Midbrain (tissue), 1 donor: ENCODE results near the gene SLC43A1.

Source experiments
- DNase-seq: peaks from one replicate; lab custom pipeline; 2025; lab: John Stamatoyannopoulos, UW

Gene SLC43A1

GRCh38 chr11:57479021-57479663 lies 36.4 kb downstream of the SLC43A1 start:
- no peak for DNase-seq

- DNase-seq, result no peak
Measured at GRCh38 chr11:57477507-57478189, 37.9 kb downstream of the SLC43A1 start.

GRCh38 chr11:57476757-57477506 lies 38.6 kb downstream of the SLC43A1 start:
- DNase-seq, result no peak

GRCh38 chr11:57476047-57476756 lies 39.3 kb downstream of the SLC43A1 start:
- DNase-seq, result no peak

GRCh38 chr11:57475671-57476046 lies 39.8 kb downstream of the SLC43A1 start:
- no peak for DNase-seq

- DNase-seq, result no peak
Measured at GRCh38 chr11:57475191-57475590, 40.3 kb downstream of the SLC43A1 start.

GRCh38 chr11:57474803-57475115 lies 40.7 kb downstream of the SLC43A1 start:
- DNase-seq, result no peak

- no peak for DNase-seq
Measured at GRCh38 chr11:57474017-57474802, 41.3 kb downstream of the SLC43A1 start.

- no peak for DNase-seq
Measured at GRCh38 chr11:57473285-57473841, 42.1 kb downstream of the SLC43A1 start.

GRCh38 chr11:57471496-57471895 lies 44.0 kb downstream of the SLC43A1 start:
- DNase-seq, result no peak

GRCh38 chr11:57469268-57469667 lies 46.2 kb downstream of the SLC43A1 start:
- DNase-seq, result no peak

GRCh38 chr11:57468276-57468675 lies 47.2 kb downstream of the SLC43A1 start:
- DNase-seq, result no peak

- DNase-seq, result no peak
Measured at GRCh38 chr11:57467508-57468157, 47.9 kb downstream of the SLC43A1 start.

GRCh38 chr11:57466680-57467079 lies 48.8 kb downstream of the SLC43A1 start:
- DNase-seq, result no peak

GRCh38 chr11:57464539-57465181 lies 50.8 kb downstream of the SLC43A1 start:
- DNase-seq, result no peak

GRCh38 chr11:57463671-57464538 lies 51.6 kb downstream of the SLC43A1 start:
- no peak for DNase-seq

- DNase-seq, result no peak
Measured at GRCh38 chr11:57462597-57462996, 52.9 kb downstream of the SLC43A1 start.

GRCh38 chr11:57461841-57462489 lies 53.5 kb downstream of the SLC43A1 start:
- DNase-seq, result no peak
